SJSA1 (cell line): Measurements from ENCODE around the gene C11orf68. TPM values are rescaled to one million over a fixed set of nuclear protein-coding genes. Genes with fewer than 3 reads are reported as not detected.

Experiments
- DNase-seq, 2 experiments: peaks; one replicate each; pipeline ENCODE4 v3.0.0-alpha.2; 2015 to 2020; ENCODE audit warnings: low spot score in 2 of 2, low read depth in 1 of 2
- H3K27ac ChIP-seq: fragments of 250-450 bp; sonication (Bioruptor Pico); 2 replicates; pipeline ENCODE4 v1.5.1; 2020; ENCODE audit warnings: mild to moderate bottlenecking, moderate library complexity
- H3K27me3 ChIP-seq: fragments of 250-450 bp; sonication (Bioruptor Pico); replicated peaks from 2 replicates; pipeline ENCODE4 v1.5.1; 2020; ENCODE audit warnings: mild to moderate bottlenecking, moderate library complexity
- H3K36me3 ChIP-seq: fragments of 250-450 bp; sonication (Bioruptor Pico); 2 replicates; pipeline ENCODE4 v1.5.1; 2020; ENCODE audit warnings: mild to moderate bottlenecking
- H3K4me1 ChIP-seq: fragments of 250-450 bp; sonication (Bioruptor Pico); replicated peaks from 2 replicates; pipeline ENCODE4 v1.6.1; 2021; ENCODE audit warnings: mild to moderate bottlenecking
- H3K4me3 ChIP-seq: fragments of 250-450 bp; sonication (Bioruptor Pico); 2 replicates; pipeline ENCODE4 v1.5.1; 2020; ENCODE audit warnings: mild to moderate bottlenecking
- H3K9me3 ChIP-seq: fragments of 250-450 bp; sonication (Bioruptor Pico); replicated peaks from 2 replicates; pipeline ENCODE4 v1.5.1; 2020; ENCODE audit warnings: mild to moderate bottlenecking
- total RNA-seq: library from RNA; depleted of rRNA; stranded (reverse); fragments of >200 nt; shearing (Covaris generic); gene quantifications from 2 replicates; pipeline ENCODE4 v1.2.3, GENCODE V29; 2014; rRNA removed

C11orf68 gene
- total RNA-seq = 25.0 and 44.8 TPM in 2 replicates

DNA sequence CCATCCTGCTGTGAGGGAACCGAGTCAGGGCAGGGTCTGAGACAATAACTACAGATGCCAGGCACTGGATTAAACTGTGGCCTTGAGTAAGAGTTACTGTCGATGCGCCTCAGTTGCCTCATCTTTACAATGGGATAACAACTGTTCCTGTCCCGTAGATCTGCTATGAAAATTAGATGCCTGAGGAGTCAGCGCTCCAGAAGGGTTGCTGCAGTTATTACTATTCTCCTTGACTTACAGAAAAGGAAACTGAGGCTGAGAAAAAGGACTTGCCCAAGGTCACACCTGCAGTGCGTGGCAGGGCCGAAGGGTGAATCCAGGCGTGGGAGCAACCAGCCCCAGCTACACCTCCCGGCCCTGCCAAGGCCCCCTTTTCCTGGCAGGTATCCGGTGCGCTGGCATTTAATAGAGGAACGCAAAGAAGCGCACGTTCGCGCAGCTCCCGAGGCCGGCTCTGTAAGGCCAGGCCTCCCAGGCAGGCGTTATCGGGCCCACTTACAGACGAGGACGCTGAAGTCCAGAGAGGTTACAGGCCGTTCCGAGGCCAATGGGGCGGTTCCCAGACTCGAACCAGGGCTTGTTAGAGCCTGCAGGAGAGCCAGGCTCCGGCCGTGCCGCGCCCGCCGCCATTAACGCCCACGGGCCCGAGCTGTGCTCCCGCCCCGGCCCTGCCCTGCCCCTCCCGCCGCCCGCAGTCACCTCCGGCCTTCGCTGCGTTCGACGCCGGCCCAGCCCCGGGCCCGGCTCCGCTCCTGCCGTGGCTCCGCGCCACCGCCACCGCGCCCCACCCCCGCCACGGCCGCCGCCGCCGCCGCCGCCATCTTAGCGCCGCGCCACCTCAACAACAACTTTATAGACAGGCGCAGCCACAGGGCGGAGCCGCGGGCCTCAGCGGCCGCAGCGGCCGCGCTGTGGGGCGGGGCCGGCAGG is at the start of gene C11orf68:
Gene C11orf68, minus strand, starts transcription at position 852 of the 930 bp plus-strand sequence. Its CDS starts 31 bp downstream, at position 821.
- H3K9me3 ChIP-seq = peaks cover 5% of the 10 kb centered on the region; the same call in 1 of the 2 replicates
- peaks cover 74% of the 10 kb centered on the region for H3K36me3 ChIP-seq
- no peaks in the 10 kb centered on the region for H3K27me3 ChIP-seq
- peak in 1 of 2 experiments; percentile 64 for DNase-seq
- H3K4me3 ChIP-seq = peak within 1 kb of the TSS; percentile 94
- peak within 1 kb of the TSS; percentile 93 for H3K27ac ChIP-seq
- H3K4me1 ChIP-seq = peaks cover 64% of the 10 kb centered on the region

GRCh38 chr11:65967329-65967934 is 48.6 kb upstream of the C11orf68 start:
- no peak overlapping the region for H3K27ac ChIP-seq
- peaks cover 88% of the 10 kb centered on the region for H3K36me3 ChIP-seq
- H3K4me3 ChIP-seq = no peak overlapping the region
- H3K9me3 ChIP-seq = 0 out of 2 replicates have a peak, but pooled peaks cover under 1% of the 10 kb centered on the region
- no peaks in the 10 kb centered on the region for H3K27me3 ChIP-seq
- DNase-seq = peak in 1 of 2 experiments; percentile 70
- peaks cover 13% of the 10 kb centered on the region for H3K4me1 ChIP-seq

GRCh38 chr11:65965986-65966762 is 47.3 kb upstream of the C11orf68 start:
- H3K4me3 ChIP-seq = no peak overlapping the region
- peak in 1 of 2 experiments; percentile 58 for DNase-seq
- no peak overlapping the region for H3K27ac ChIP-seq
- H3K9me3 ChIP-seq = 0 out of 2 replicates have a peak, but pooled peaks cover 3% of the 10 kb centered on the region
- no peaks in the 10 kb centered on the region for H3K27me3 ChIP-seq
- H3K4me1 ChIP-seq = peaks cover 16% of the 10 kb centered on the region
- H3K36me3 ChIP-seq = peaks cover 86% of the 10 kb centered on the region

GRCh38 chr11:65964906-65965305 is 46.0 kb upstream of the C11orf68 start:
- H3K27ac ChIP-seq = no peak overlapping the region
- H3K4me1 ChIP-seq = peaks cover 19% of the 10 kb centered on the region
- H3K27me3 ChIP-seq = no peaks in the 10 kb centered on the region
- 0 out of 2 replicates have a peak, but pooled peaks cover 3% of the 10 kb centered on the region for H3K9me3 ChIP-seq
- no peak overlapping the region for H3K4me3 ChIP-seq
- no peak for DNase-seq
- peaks cover 80% of the 10 kb centered on the region for H3K36me3 ChIP-seq

GRCh38 chr11:65962141-65962564 is 43.3 kb upstream of the C11orf68 start:
- Histone ChIP-seq H3K27me3 (no peaks in the 10 kb centered on the region), H3K9me3 (0 out of 2 replicates have a peak, but pooled peaks cover 3% of the 10 kb centered on the region), H3K36me3 (peaks cover 53% of the 10 kb centered on the region), H3K4me3 (peak overlapping the region; percentile 97), H3K4me1 (peaks cover 19% of the 10 kb centered on the region), H3K27ac (peak overlapping the region; percentile 19)
- peak in 1 of 2 experiments; percentile 38 for DNase-seq

- peak within 1 kb of the TSS; percentile 97 for H3K4me3 ChIP-seq
- no peaks in the 10 kb centered on the region for H3K27me3 ChIP-seq
- peaks cover 46% of the 10 kb centered on the region for H3K36me3 ChIP-seq
- peaks cover 19% of the 10 kb centered on the region for H3K4me1 ChIP-seq
- H3K27ac ChIP-seq = peak within 1 kb of the TSS; percentile 73
- DNase-seq = peak; percentile 99 to 100
- H3K9me3 ChIP-seq = 0 out of 2 replicates have a peak, but pooled peaks cover 3% of the 10 kb centered on the region
Observed at GRCh38 chr11:65961267-65962140, 42.6 kb upstream of the C11orf68 start, which contains the start of gene SART1. TSS of gene SART1 (plus strand) at chr11:65961734. CDS start at chr11:65961781, 47 bp downstream.

DNA sequence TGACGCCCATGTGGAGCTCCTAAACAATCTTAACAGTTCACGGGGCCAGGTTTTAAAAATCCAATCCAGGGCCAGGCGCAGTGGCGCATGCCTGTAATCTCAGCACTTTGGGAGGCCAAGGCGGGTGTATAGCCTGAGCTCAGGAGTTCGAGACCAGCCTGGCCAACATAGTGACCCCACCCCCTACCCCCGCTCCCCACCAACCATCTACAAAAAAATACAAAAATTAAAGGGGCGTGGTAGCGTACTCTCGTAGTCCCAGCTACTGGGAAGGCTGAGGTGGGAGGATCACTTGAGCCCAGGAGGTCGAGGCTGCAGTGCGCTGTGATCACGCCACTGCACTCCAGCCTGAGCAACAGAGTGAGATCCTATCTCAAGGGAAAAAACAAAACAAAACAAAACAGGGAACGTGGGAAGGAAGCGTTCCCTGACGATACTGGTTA is 42.0 kb upstream of the C11orf68 start:
- Histone ChIP-seq H3K36me3 (peaks cover 40% of the 10 kb centered on the region), H3K27me3 (no peaks in the 10 kb centered on the region), H3K4me3 (peak overlapping the region; percentile 97), H3K9me3 (0 out of 2 replicates have a peak, but pooled peaks cover 3% of the 10 kb centered on the region), H3K4me1 (peaks cover 19% of the 10 kb centered on the region), H3K27ac (peak overlapping the region; percentile 73)
- no peak for DNase-seq

DNA sequence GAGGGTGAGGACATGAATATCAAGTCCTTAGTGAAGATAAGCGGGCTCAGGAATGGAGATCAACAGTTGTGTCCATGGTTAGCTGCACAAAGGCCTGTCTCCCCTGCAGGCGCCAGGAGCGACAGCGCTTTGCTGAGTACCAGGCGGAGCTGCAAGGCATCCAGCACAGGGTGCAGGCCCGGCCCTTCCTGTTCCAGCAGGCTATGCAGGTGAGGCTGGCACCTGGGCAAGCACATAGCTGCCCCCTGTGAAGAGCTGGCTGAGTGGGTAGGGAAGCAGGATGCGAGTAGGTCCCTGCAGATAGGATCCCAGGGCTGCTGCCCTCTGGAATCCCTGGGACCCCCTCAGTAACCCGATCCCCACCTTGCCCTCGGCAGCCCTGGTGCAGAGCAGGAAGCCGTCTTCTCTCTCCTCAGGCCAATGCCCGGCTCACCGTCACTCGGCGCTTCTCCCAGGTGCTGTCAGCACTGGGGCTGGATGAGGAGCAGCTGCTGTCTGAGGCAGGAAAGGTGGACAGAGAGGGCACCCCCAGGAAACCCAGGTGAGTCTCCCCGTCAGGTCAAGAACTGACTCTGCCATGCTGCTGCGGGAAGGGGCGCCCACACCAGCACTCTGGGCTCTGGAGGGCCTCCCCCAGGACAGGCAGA is 40.0 kb upstream of the C11orf68 start:
- Histone ChIP-seq H3K36me3 (peaks cover 20% of the 10 kb centered on the region), H3K4me1 (peaks cover 19% of the 10 kb centered on the region), H3K4me3 (no peak overlapping the region), H3K9me3 (0 out of 2 replicates have a peak, but pooled peaks cover 3% of the 10 kb centered on the region), H3K27me3 (no peaks in the 10 kb centered on the region), H3K27ac (no peak overlapping the region)
- DNase-seq = no peak

GRCh38 chr11:65958291-65958690 is 39.4 kb upstream of the C11orf68 start:
- H3K27ac ChIP-seq = no peak overlapping the region

GRCh38 chr11:65954771-65955170 is 35.9 kb upstream of the C11orf68 start:
- Histone ChIP-seq H3K9me3 (no peaks in the 10 kb centered on the region), H3K27me3 (0 out of 2 replicates have a peak, but pooled peaks cover 2% of the 10 kb centered on the region), H3K36me3 (no peaks in the 10 kb centered on the region), H3K4me1 (no peaks in the 10 kb centered on the region), H3K4me3 (no peak overlapping the region), H3K27ac (no peak overlapping the region)
- no peak for DNase-seq

More at GRCh38 chr11:65958291-65958690, 39.4 kb upstream of the C11orf68 start:
- Histone ChIP-seq H3K4me3 (no peak overlapping the region), H3K27me3 (no peaks in the 10 kb centered on the region), H3K36me3 (peaks cover 14% of the 10 kb centered on the region), H3K9me3 (0 out of 2 replicates have a peak, but pooled peaks cover 3% of the 10 kb centered on the region), H3K4me1 (peaks cover 15% of the 10 kb centered on the region)
- DNase-seq = no peak

- H3K4me3 ChIP-seq = no peak overlapping the region
- no peaks in the 10 kb centered on the region for H3K4me1 ChIP-seq
- H3K36me3 ChIP-seq = no peaks in the 10 kb centered on the region
- H3K9me3 ChIP-seq = no peaks in the 10 kb centered on the region
- no peak for DNase-seq
- H3K27ac ChIP-seq = no peak overlapping the region
- 0 out of 2 replicates have a peak, but pooled peaks cover 2% of the 10 kb centered on the region for H3K27me3 ChIP-seq
Observed at GRCh38 chr11:65953471-65953870, 34.6 kb upstream of the C11orf68 start.

GRCh38 chr11:65952052-65952521 is 33.2 kb upstream of the C11orf68 start:
- H3K9me3 ChIP-seq = no peaks in the 10 kb centered on the region
- DNase-seq = no peak
- no peaks in the 10 kb centered on the region for H3K4me1 ChIP-seq
- 0 out of 2 replicates have a peak, but pooled peaks cover 2% of the 10 kb centered on the region for H3K27me3 ChIP-seq
- H3K27ac ChIP-seq = no peak overlapping the region
- H3K4me3 ChIP-seq = no peak overlapping the region
- no peaks in the 10 kb centered on the region for H3K36me3 ChIP-seq
